RWPE2 (cell line): ENCODE measurements around the gene KCNH5.

Experiments used
- ATAC-seq: fragments of 200-7000 bp; cut with Tn5 transposase; 3 replicates; pipeline ENCODE4 v1.9.1; 2021; ENCODE audit warnings: low read depth
- DNase-seq: peaks from one replicate; pipeline ENCODE4 v3.0.0-alpha.2; 2020; ENCODE audit warnings: low spot score
- H3K27ac ChIP-seq: fragments of 450-650 bp; 2 replicates; pipeline ENCODE4 v1.5.1; 2017; ENCODE audit warnings: mild to moderate bottlenecking; ENCODE audit not compliant: poor library complexity, severe bottlenecking
- H3K27me3 ChIP-seq: fragments of 250-450 bp; sonication (Bioruptor Pico); 2 replicates; pipeline ENCODE4 v1.5.1; 2021; ENCODE audit warnings: mild to moderate bottlenecking, moderate library complexity; ENCODE audit not compliant: insufficient read depth, poor library complexity, severe bottlenecking
- H3K36me3 ChIP-seq: fragments of 250-450 bp; sonication (Bioruptor Pico); 2 replicates; pipeline ENCODE4 v1.5.1; 2020; ENCODE audit warnings: low read depth, mild to moderate bottlenecking, moderate library complexity
- H3K4me1 ChIP-seq: fragments of 250-450 bp; sonication (Bioruptor Pico); 2 replicates; pipeline ENCODE4 v1.5.1; 2021; ENCODE audit warnings: mild to moderate bottlenecking, moderate library complexity; ENCODE audit not compliant: insufficient read depth, poor library complexity, severe bottlenecking
- H3K4me3 ChIP-seq: fragments of 250-450 bp; sonication (Bioruptor Pico); 2 replicates; pipeline ENCODE4 v1.5.1; 2021; ENCODE audit warnings: mild to moderate bottlenecking, moderate library complexity; ENCODE audit not compliant: severe bottlenecking
- H3K9me3 ChIP-seq: fragments of 250-450 bp; sonication (Bioruptor Pico); 2 replicates; pipeline ENCODE4 v1.5.1; 2021; ENCODE audit warnings: mild to moderate bottlenecking, moderate library complexity; ENCODE audit not compliant: severe bottlenecking
- CTCF ChIP-seq: fragments of 450-650 bp; IDR thresholded peaks from one replicate; pipeline ENCODE4 v1.5.1; 2017; ENCODE audit warnings: mild to moderate bottlenecking, moderate library complexity; ENCODE audit not compliant: poor library complexity, severe bottlenecking

The KCNH5 gene

GRCh38 chr14:62947301-62947700 lies 98.0 kb downstream of the KCNH5 start:
- no peak for TF ChIP-seq CTCF
- no peaks in the 10 kb centered on the region for H3K27me3 ChIP-seq
- H3K4me1 ChIP-seq = peaks cover 7% of the 10 kb centered on the region
- H3K27ac ChIP-seq = no peak overlapping the region
- H3K36me3 ChIP-seq = no peaks in the 10 kb centered on the region
- ATAC-seq = peak; percentile 41; the same call in 2 of the 3 replicates
- H3K9me3 ChIP-seq = no peaks in the 10 kb centered on the region
- DNase-seq = no peak
- H3K4me3 ChIP-seq = no peak overlapping the region

- no peaks in the 10 kb centered on the region for H3K27me3 ChIP-seq
- no peaks in the 10 kb centered on the region for H3K9me3 ChIP-seq
- H3K4me3 ChIP-seq = no peak overlapping the region
- ATAC-seq (no peak), DNase-seq (no peak)
- peaks cover 7% of the 10 kb centered on the region for H3K4me1 ChIP-seq
- H3K27ac ChIP-seq = no peak overlapping the region
- TF ChIP-seq CTCF = no peak
- no peaks in the 10 kb centered on the region for H3K36me3 ChIP-seq
Measured at GRCh38 chr14:62946221-62946620, 99.0 kb downstream of the KCNH5 start.

- H3K27me3 ChIP-seq = no peaks in the 10 kb centered on the region
- no peak overlapping the region for H3K4me3 ChIP-seq
- peak overlapping the region; percentile 11 for H3K27ac ChIP-seq
- DNase-seq (no peak), ATAC-seq (peak; percentile 83)
- H3K36me3 ChIP-seq = no peaks in the 10 kb centered on the region
- H3K9me3 ChIP-seq = no peaks in the 10 kb centered on the region
- no peak for TF ChIP-seq CTCF
- peaks cover 7% of the 10 kb centered on the region for H3K4me1 ChIP-seq
Measured at GRCh38 chr14:62943202-62943601, 102.1 kb downstream of the KCNH5 start.

- ATAC-seq (no peak), DNase-seq (no peak)
- H3K4me3 ChIP-seq = no peak overlapping the region
- H3K27ac ChIP-seq = no peak overlapping the region
- no peaks in the 10 kb centered on the region for H3K27me3 ChIP-seq
- no peaks in the 10 kb centered on the region for H3K36me3 ChIP-seq
- no peak for TF ChIP-seq CTCF
- H3K9me3 ChIP-seq = no peaks in the 10 kb centered on the region
- H3K4me1 ChIP-seq = peaks cover 7% of the 10 kb centered on the region
Measured at GRCh38 chr14:62939970-62940369, 105.3 kb downstream of the KCNH5 start.

- Histone ChIP-seq H3K4me1 (peaks cover 7% of the 10 kb centered on the region), H3K4me3 (no peak overlapping the region), H3K27ac (no peak overlapping the region), H3K9me3 (no peaks in the 10 kb centered on the region), H3K36me3 (no peaks in the 10 kb centered on the region), H3K27me3 (no peaks in the 10 kb centered on the region)
- no peak for DNase-seq
- no peak for TF ChIP-seq CTCF
- ATAC-seq = no peak
Measured at GRCh38 chr14:62938778-62939177, 106.5 kb downstream of the KCNH5 start.
